Right lung (tissue), 5 donors: ENCODE data around the gene PDXP. TPM values are rescaled to one million over a fixed set of nuclear protein-coding genes. Genes with fewer than 3 reads are reported as not detected.
A peak's percentile ranks its signal among the peaks of the same experiment; 100 is the strongest.
"Not testable (repeated sequence)": the region's sequence is repeated elsewhere in the genome, so short reads cannot be mapped to it uniquely, and the experiment has no call there.

Experiments
- DNase-seq, 2 donors: peaks; one replicate each; pipeline ENCODE4 v3.0.0-alpha.2; 2013
- polyA plus RNA-seq, 5 donors: library from polyadenylated mRNA; unstranded; fragments of 120-200 nt; gene quantifications; one replicate each; pipeline versions ENCODE4 v1.2.1 to v1.2.3, GENCODE V29; 2013; ENCODE audit warnings: inconsistent platforms in 1 of 5, low replicate concordance in 1 of 5; ENCODE audit not compliant: insufficient read length in 5 of 5, insufficient read depth in 1 of 5

The PDXP gene
- polyA plus RNA-seq, 5 donors = 10.1 to 15.5 (median 13.2) TPM

- no peak for DNase-seq
These were observed 17.6 kb upstream of the PDXP start for GRCh38 chr22:37640591-37641560.

- no peak for DNase-seq
These were observed 17.0 kb upstream of the PDXP start for GRCh38 chr22:37641561-37641949.

GRCh38 chr22:37643225-37643847 lies 15.2 kb upstream of the PDXP start:
- peak in 1 of 2 donors; percentile 74 for DNase-seq

GRCh38 chr22:37647317-37647716 lies 11.2 kb upstream of the PDXP start:
- no peak for DNase-seq

GRCh38 chr22:37647928-37648327 lies 10.6 kb upstream of the PDXP start:
- no peak for DNase-seq

DNA sequence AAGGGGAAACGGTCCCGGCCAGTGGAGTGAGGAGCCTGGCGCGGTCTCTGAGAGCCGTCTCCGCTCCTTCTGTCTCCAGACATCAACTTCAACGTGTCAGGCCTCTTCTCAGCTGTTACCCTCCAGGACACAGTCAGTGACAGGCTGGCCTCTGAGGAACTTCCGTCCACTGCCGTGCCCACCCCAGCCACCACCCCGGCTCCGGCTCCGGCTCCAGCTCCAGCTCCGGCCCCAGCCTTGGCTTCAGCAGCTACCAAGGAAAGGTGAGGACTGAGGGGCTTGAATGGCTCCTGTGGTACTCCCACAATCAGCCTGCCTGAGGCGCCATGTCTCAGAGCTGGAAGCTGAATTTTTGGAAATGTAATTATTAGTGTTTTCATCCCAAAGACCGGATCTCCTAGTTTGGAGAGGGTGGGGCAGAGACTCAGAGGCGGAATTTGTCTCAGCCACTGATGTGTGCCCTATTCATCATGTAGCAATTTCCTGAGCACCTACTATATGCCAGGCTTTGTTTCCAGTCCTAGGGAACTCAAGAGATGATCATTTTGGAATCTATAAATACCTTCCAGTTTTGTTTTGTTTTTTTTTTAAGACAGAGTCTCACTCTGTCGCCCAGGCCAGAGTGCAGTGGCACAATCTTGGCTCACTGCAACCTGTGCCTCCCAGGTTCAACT lies 7.9 kb upstream of the PDXP start:
- no peak for DNase-seq

GRCh38 chr22:37654563-37655251 lies 3.8 kb upstream of the PDXP start:
- DNase-seq = no peak

DNA sequence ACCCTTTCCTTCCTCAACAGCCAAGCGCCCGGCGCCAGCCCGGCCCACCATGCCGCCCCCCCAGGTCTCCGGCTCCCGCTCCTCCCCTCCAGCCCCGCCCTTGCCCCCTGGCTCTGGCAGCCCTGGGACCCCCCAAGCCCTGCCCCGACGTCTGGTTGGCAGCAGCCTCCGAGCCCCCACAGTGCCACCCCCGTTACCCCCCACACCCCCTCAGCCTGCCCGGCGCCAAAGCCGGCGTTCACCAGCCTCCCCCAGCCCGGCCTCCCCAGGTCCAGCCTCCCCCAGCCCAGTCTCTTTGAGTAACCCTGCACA lies 3.3 kb upstream of the PDXP start:
- no peak for DNase-seq

GRCh38 chr22:37656583-37656982 lies 1.9 kb upstream of the PDXP start:
- DNase-seq = not testable (repeated sequence)

- DNase-seq = no peak
These were observed 862 bp upstream of the PDXP start for GRCh38 chr22:37657590-37658132.

DNA sequence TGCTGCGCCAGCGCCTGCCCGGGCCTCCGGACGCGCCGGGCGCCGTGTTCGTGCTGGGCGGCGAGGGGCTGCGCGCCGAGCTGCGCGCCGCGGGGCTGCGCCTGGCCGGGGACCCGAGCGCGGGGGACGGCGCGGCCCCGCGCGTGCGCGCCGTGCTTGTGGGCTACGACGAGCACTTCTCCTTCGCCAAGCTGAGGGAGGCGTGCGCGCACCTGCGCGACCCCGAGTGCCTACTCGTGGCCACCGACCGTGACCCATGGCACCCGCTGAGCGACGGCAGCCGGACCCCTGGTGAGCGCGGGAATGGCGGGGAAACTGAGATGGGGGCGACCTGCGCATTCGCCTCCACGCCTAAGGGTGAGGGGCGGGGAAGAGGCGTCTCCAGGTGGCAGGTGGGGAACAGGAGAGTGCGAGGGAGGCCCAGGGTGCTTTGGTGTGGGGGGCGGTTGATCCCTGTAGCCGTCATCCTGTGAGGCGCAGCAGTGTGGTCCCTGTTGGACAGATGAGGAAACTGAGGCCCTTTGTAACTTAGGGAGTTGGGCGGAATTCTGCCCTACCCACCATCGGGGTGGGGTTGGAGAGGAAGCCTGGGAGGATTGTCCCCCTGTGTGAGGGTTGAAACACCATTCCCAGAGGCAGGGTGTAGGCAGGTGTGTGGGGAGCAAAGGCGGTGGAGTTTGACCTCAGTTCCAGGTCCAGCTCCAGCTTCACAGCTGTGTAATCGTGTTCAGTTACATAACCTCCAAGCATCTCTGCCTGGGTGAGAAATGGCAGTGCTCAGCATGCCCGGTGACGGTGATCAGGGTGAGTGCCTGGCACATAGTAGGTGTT lies 758 bp downstream of the PDXP start:
- DNase-seq = no peak

DNA sequence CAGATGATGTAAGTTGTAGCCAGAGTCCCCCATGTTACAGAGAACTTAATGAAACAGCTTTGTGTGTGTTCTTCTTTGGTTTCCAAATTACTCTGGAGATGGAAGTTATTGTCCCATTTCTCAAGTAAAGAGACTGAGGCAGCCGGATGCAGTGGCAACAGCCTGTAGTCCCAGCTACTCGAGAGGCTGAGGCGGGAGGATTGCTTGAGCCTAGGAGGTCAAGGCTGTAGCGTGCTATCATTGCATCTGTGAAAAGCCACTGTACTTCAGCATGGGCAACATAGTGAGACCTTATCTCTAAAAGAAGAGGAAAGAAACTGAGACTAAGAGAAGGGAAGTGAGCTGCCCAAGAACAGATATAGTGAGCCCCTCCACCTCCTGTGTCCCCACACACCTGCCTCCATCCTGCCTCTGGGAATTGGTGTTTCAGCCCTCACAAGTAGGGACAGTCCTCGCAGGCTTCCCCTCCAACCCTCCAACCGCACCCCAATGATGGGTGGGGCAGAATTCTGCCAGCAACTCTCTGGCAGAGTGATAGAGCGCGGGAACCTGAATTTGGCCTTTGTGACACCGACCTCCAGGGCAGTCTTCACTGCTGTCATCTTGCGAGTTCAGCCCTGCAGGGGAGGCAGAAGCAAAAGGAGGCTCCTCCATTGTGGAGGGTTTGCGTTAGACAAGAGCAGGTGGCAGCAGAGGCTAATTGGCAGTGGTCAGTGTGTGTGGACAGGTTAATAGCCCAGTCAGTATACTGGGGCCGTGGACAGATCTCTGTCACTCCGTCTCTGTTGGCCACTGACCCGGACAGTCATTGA lies 1.6 kb downstream of the PDXP start:
- DNase-seq = no peak

- DNase-seq = no peak
These were observed 2.2 kb downstream of the PDXP start for GRCh38 chr22:37660709-37661045.

DNA sequence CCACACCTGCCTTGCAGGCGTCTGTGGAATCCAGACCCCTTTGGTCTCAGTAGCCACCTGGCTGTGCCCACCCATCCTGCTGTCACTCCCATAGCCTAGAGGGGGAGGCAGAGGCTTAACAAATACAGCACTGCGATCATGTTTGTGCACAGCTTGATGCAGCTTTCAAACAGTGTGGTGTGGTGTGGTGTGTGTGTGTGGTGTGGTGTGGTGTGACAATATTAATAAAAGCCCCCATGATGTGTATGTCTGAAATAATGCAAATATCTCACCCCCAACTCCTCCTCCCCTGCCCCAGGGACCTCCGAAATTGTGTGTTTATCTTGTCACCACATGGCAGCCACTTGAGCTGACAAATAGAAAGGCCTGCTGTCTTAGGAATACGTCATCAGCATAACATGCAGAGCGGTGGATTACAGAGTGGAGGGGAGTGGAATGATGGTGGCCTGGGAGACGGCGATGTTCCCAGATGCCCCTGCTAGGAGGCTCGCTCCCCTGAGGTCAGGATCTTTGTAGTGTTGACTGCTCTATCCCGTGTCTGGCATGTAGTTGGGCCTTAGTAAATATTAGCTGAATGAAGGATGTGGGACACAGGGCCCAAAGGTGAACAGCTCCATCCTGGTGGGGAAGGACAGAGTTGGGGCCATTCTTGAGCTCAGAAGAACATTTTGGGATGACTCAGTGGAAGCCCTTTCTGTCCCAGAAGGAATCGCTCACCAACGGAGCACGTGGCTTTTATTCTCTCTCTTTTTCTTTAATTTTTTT lies 2.8 kb downstream of the PDXP start:
- peak in 1 of 2 donors; percentile 67 for DNase-seq

DNA sequence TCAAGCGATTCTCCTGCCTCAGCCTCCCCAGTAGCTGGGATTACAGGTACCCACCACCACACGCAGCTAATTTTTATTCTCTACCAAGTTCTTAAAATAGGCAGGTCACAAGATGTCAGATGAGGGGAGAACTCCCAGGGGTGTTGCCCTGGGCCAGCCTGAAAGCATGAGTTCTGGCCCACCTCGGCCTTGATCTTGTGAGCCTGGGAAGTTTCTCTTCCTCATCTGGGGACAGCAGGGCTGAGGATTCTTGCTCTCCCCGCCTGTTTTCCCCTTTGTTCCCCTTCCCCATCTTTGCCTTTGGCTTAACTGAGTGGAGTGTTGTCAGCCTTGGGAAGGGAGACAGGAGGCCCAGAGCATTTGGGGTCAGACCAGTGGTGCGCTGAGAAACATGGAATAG lies 3.5 kb downstream of the PDXP start:
- no peak for DNase-seq

GRCh38 chr22:37663521-37664140 lies 5.1 kb downstream of the PDXP start:
- no peak for DNase-seq

- no peak for DNase-seq
These were observed 6.0 kb downstream of the PDXP start for GRCh38 chr22:37664249-37665101.

GRCh38 chr22:37665487-37665886 lies 7.0 kb downstream of the PDXP start:
- no peak for DNase-seq
